ENCODE measurements around the gene SLC7A8.

The SLC7A8 gene

GRCh38 chr14:23123419-23123818 lies 60.0 kb downstream of the SLC7A8 start:
- DNase-seq (ENCODE audit: low read depth), result peak; percentile 61
- TF ChIP-seq, protein P1, sequence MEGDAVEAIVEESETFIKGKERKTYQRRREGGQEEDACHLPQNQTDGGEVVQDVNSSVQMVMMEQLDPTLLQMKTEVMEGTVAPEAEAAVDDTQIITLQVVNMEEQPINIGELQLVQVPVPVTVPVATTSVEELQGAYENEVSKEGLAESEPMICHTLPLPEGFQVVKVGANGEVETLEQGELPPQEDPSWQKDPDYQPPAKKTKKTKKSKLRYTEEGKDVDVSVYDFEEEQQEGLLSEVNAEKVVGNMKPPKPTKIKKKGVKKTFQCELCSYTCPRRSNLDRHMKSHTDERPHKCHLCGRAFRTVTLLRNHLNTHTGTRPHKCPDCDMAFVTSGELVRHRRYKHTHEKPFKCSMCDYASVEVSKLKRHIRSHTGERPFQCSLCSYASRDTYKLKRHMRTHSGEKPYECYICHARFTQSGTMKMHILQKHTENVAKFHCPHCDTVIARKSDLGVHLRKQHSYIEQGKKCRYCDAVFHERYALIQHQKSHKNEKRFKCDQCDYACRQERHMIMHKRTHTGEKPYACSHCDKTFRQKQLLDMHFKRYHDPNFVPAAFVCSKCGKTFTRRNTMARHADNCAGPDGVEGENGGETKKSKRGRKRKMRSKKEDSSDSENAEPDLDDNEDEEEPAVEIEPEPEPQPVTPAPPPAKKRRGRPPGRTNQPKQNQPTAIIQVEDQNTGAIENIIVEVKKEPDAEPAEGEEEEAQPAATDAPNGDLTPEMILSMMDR (IDR thresholded peaks at IDR 0.05; ENCODE audit: control insufficient read depth, extremely low read depth, insufficient read depth), result no peak
- no peak overlapping the region for H3K4me3 ChIP-seq (ENCODE audit: low read depth, low read length)

- no peak for DNase-seq (ENCODE audit: low read depth)
- TF ChIP-seq, protein P1 (IDR thresholded peaks at IDR 0.05; ENCODE audit: control insufficient read depth, extremely low read depth, insufficient read depth), result no peak
Observed at GRCh38 chr14:23122086-23122485, 61.4 kb downstream of the SLC7A8 start.

GRCh38 chr14:23121361-23121771 lies 62.1 kb downstream of the SLC7A8 start:
- TF ChIP-seq, protein P1 (IDR thresholded peaks at IDR 0.05; ENCODE audit: control insufficient read depth, extremely low read depth, insufficient read depth), result no peak
- DNase-seq (ENCODE audit: low read depth), result no peak
- H3K4me3 ChIP-seq (ENCODE audit: low read depth, low read length), result no peak overlapping the region

More at GRCh38 chr14:23122086-23122485, 61.4 kb downstream of the SLC7A8 start:
- H3K4me3 ChIP-seq (ENCODE audit: low read depth, low read length), result no peak overlapping the region

DNA sequence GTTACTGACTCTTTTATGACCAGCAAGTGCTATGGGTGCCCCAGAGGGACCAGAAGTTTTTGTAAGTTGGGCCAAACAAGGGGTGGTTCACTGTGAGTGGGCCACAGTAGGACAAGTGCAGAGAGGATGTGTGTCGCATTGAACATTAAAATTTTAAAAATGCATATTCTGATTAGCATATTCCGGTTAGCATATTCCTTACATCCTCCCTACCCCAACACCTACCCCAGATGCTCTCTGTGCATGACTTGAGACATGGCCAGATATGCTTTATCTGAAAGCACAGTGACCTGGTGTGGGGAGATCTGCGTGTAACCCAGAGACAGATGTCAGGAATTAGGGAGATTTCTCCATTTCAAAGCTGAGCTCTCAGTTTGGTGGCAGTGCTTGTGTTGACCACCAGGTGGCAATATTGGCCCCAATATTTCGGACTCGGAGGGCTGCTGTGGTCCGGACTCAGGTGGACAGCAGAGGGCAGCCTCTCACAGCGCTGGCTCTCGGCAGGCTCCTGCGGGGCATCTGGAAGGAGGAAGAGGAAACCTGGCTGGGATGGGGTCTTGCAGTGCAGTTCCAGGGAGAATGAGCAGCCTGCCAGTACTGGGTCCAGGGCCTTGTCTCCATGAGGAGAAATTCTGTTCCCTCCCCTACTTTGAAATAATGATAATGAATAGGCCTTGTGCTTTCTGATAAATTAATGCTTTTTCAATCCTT lies 62.8 kb downstream of the SLC7A8 start:
- peak; percentile 49 for DNase-seq (ENCODE audit: low read depth)
- no peak overlapping the region for H3K4me3 ChIP-seq (ENCODE audit: low read depth, low read length)
- TF ChIP-seq, protein P1 (IDR thresholded peaks at IDR 0.05; ENCODE audit: control insufficient read depth, extremely low read depth, insufficient read depth), result peak; percentile 100

- no peak overlapping the region for H3K4me3 ChIP-seq (ENCODE audit: low read depth, low read length)
- TF ChIP-seq, protein P1 (IDR thresholded peaks at IDR 0.05; ENCODE audit: control insufficient read depth, extremely low read depth, insufficient read depth), result no peak
- DNase-seq (ENCODE audit: low read depth), result no peak
Observed at GRCh38 chr14:23119363-23120327, 63.8 kb downstream of the SLC7A8 start.

DNA sequence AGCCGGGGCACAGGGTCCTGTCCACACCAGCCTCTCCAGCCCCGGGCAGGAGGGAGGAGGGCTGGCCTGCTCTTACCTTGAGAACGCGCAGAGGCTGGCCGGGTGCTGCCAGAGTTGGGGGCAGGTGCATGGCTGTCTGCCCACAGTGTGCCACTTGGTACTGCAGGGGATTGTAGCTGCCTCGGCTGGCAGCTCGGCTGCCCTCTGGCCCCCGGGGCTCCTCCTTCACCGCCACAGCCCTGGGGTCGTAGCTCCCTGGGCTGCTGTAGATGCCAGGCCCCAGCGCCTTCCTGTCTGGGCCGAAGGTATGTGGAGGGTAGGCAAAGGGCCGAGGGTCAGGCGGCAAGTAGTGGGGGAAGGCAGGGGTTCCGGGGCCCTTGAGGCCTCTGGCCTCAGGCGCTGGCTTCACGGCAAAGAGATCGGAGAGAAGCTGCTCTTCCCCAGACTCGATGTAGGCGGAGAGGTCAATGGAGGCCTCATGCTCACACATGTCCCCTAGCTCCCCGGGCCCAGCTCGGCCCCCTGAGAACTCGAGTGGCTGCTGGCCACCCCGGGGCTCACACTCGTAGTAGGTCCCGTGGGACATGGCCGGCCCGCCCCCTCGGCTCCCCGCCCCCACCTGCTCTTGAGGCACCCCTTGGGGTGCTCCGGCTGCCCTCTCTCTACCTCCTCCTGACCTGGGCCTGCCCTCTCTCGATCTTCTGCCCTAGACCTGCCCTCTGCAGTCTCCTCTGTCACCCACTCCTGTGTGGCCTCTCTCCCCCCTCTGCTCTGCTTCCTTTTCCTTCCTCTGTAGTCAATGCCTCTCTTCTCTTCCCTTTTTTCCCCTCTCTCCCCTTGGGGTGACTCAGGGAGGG lies 64.7 kb downstream of the SLC7A8 start, which contains the start of gene CEBPE:
CEBPE (minus strand) TSS at position 750 of the 857 bp plus-strand sequence; CDS start at position 586, 164 bp downstream.
- no peak for DNase-seq (ENCODE audit: low read depth)

More for the DNA sequence above, 64.7 kb downstream of the SLC7A8 start, which contains the start of gene CEBPE:
- TF ChIP-seq, protein P1 (IDR thresholded peaks at IDR 0.05; ENCODE audit: control insufficient read depth, extremely low read depth, insufficient read depth), result no peak
- H3K4me3 ChIP-seq (ENCODE audit: low read depth, low read length), result no peak within 1 kb of the TSS

Measured in LNCaP clone FGC (cell line).